ENCODE results near the gene ACSS2. TPM values are rescaled to one million over a fixed set of nuclear protein-coding genes. Genes with fewer than 3 reads are reported as not detected.
A peak's percentile ranks its signal among the peaks of the same experiment; 100 is the strongest.

ACSS2 gene
- total and polyA plus RNA-seq, 8 donors: 12.2 to 42.5 (median 21.3) TPM

DNA sequence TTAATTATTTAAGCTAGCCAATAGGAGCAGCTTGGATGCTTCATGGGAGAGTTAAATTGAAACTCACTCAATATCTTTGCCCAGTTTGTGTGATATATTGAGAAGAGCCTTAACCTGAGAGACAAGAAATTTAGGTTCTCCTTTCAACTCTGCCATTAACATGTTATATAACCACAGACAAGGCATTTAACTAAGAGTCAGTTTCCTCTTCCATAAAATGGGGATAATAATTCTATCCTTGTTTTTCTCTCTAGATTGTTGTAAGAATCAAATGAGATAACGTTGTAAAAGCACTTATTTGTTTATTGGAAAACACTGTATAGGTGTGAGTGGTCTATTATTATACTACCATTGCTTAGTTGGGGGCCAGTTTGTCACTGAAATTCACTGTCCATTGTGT, 7.8 kb downstream of the ACSS2 start:
- Histone ChIP-seq H3K27me3 (no peaks in the 10 kb centered on the region), H3K4me1 (peaks cover 4 to 10% (median 10%) of the 10 kb centered on the region in 3 donors), H3K9me3 (no peaks in the 10 kb centered on the region), H3K36me3 (peaks cover 0 to 8% (median 4%) of the 10 kb centered on the region in 3 donors), H3K4me3 (no peak overlapping the region), H3K27ac (no peak overlapping the region)
- WGBS, 2 donors: 55 to 75% methylated on average over 1 of the region's 1 CpG
- DNase-seq (no peak), FAIRE-seq (no peak), ATAC-seq (no peak)
- TF ChIP-seq, protein P1, sequence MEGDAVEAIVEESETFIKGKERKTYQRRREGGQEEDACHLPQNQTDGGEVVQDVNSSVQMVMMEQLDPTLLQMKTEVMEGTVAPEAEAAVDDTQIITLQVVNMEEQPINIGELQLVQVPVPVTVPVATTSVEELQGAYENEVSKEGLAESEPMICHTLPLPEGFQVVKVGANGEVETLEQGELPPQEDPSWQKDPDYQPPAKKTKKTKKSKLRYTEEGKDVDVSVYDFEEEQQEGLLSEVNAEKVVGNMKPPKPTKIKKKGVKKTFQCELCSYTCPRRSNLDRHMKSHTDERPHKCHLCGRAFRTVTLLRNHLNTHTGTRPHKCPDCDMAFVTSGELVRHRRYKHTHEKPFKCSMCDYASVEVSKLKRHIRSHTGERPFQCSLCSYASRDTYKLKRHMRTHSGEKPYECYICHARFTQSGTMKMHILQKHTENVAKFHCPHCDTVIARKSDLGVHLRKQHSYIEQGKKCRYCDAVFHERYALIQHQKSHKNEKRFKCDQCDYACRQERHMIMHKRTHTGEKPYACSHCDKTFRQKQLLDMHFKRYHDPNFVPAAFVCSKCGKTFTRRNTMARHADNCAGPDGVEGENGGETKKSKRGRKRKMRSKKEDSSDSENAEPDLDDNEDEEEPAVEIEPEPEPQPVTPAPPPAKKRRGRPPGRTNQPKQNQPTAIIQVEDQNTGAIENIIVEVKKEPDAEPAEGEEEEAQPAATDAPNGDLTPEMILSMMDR (IDR thresholded peaks at IDR 0.05): no peak
- intact Hi-C loops (cut with DNase I): no loop called here

DNA sequence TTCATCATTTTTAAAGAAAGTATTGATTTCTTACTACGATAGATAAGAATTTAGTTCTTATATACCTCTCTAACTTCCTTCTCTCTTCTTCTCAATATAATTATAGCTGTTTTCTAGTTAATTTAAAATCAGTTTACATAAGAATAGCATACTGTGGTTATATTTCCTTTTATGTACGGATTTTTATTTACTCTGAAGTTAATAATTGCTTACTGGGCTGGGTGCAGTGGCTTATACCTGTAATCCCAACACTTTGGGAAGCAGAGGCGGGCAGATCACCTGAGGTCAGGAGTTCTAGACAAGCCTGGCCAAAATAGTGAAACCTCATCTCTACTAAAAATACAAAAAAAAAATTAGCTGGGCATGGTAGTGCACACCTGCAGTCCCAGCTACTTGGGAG, 9.7 kb downstream of the ACSS2 start:
- Histone ChIP-seq H3K27me3 (no peaks in the 10 kb centered on the region), H3K4me3 (no peak overlapping the region), H3K4me1 (peaks cover 4 to 10% (median 10%) of the 10 kb centered on the region in 3 donors), H3K9me3 (no peaks in the 10 kb centered on the region), H3K36me3 (peaks cover 0 to 8% (median 4%) of the 10 kb centered on the region in 3 donors), H3K27ac (peak overlapping the region in 1 of 4 donors; percentile 16)
- DNase-seq (no peak), FAIRE-seq (no peak), ATAC-seq (peak in 3 of 4 donors; percentile 48 to 79 (median 66))
- intact Hi-C loops (cut with DNase I): no loop called here
- WGBS, 2 donors: 30 to 31% methylated on average over 3 of the region's 3 CpGs
- TF ChIP-seq, protein P1 (IDR thresholded peaks at IDR 0.05): no peak

DNA sequence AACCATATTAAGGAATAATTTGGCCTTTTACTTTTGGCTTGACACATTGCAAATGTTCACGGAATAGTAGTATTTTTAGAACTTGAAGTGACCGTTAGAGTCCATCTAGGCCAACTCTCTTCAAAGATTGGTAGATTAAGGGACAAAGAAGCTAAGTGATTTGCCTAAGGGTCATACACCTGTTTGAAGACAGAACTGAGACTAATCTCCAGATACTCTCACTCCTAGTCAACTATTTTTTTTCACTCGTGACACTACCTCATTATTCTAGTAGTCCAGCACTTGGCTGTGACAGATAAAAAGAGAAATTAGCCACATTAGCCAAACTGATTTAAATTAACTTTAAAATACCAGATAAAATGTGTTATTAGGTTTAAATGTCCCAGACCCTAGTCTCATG, 10.6 kb downstream of the ACSS2 start:
- H3K27ac ChIP-seq: no peak overlapping the region
- no peak for ATAC-seq
- H3K4me1 ChIP-seq: peaks cover 4 to 15% (median 10%) of the 10 kb centered on the region in 3 donors
- TF ChIP-seq, protein P1 (IDR thresholded peaks at IDR 0.05): no peak
- FAIRE-seq: no peak
- 45 to 58% methylated on average over 3 of the region's 3 CpGs for WGBS, 2 donors
- no peak overlapping the region for H3K4me3 ChIP-seq
- peaks cover 0 to 8% (median 4%) of the 10 kb centered on the region in 3 donors for H3K36me3 ChIP-seq
- DNase-seq: no peak
- intact Hi-C loops (cut with DNase I): no loop called here
- no peaks in the 10 kb centered on the region for H3K9me3 ChIP-seq
- H3K27me3 ChIP-seq: no peaks in the 10 kb centered on the region

DNA sequence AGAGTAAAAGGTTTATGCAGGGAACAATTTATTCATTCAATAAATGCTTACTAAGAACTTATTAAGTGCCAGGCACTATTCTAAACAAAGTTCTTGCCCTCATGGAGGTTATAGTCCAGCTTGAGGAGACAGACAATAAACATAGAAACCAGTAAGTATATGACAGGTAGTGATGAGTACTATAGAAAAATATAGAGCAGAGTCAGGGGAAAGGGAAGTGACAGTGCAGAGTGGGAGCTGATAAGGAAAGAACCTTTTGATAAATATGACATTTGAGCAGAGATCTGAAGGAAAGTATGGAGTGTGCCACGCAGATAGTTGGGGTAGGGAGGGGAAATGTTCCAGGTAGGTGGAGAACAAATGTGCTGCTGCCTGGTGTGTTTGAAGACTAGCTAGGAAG, 12.1 kb downstream of the ACSS2 start:
- H3K4me1 ChIP-seq: peaks cover 4 to 15% (median 10%) of the 10 kb centered on the region in 3 donors
- H3K36me3 ChIP-seq: peaks cover 0 to 6% (median 4%) of the 10 kb centered on the region in 3 donors
- no peaks in the 10 kb centered on the region for H3K9me3 ChIP-seq
- ATAC-seq (no peak), DNase-seq (no peak), FAIRE-seq (no peak)
- H3K4me3 ChIP-seq: no peak overlapping the region
- intact Hi-C loops (cut with DNase I): no loop called here
- WGBS, 2 donors: 45 to 58% methylated on average over 1 of the region's 1 CpG
- no peak overlapping the region for H3K27ac ChIP-seq
- H3K27me3 ChIP-seq: no peaks in the 10 kb centered on the region
- TF ChIP-seq, protein P1 (IDR thresholded peaks at IDR 0.05): no peak

DNA sequence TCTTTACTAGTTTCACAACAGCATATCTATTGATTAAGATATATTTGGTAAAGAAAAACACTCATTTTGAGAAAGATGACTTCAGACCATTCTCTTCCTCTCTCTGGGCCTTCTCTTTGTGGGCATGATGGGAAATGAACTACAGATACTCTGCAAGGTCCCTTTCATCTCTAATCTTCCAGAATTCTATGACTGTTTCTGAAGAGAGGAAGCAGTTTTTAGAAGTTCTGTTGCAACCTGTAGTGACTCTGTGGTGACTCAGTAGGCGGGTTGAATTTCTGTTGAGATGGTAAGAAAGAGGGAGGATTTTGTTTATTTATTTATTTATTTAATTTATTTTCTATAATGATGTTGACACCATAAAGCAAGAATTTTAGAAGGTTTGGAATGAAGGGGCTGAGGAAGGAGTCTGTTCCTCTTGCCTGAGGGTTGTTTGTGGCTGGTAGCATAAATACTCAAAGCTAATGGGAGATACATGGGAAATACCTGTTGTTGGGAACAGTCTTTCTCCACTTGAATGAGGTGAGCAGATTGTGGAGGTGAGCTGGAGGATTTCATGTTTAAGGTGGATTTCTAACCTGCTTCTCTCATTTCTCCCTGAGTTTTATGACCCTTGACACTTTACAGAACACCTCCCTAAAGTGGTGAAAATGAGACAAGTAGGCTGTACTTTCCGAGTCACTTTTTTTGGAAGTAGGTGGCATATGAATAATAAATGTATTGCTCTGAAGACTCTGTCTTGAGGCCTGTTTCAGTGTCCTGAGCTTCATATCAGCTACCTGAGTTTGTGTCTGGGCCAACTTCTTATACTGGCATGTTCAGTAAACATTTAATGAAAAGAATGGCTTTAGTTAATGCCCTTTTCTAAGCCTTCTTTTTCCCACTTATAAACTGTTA, 15.0 kb downstream of the ACSS2 start:
- TF ChIP-seq, protein P1 (IDR thresholded peaks at IDR 0.05): no peak
- Histone ChIP-seq H3K9me3 (no peaks in the 10 kb centered on the region), H3K4me1 (peaks cover under 1 to 17% (median 9%) of the 10 kb centered on the region in 3 donors), H3K27ac (no peak overlapping the region), H3K36me3 (no peaks in the 10 kb centered on the region), H3K27me3 (no peaks in the 10 kb centered on the region), H3K4me3 (no peak overlapping the region)
- no peak for DNase-seq
- FAIRE-seq: no peak
- 80 to 81% methylated on average over 2 of the region's 2 CpGs for WGBS, 2 donors
- ATAC-seq: peak in 1 of 4 donors; percentile 49
- intact Hi-C loops (cut with DNase I): no loop called here
